ENCODE results near the gene ARIH2. TPM values are rescaled to one million over a fixed set of nuclear protein-coding genes. Genes with fewer than 3 reads are reported as not detected.
"Not testable (repeated sequence)": the region's sequence is repeated elsewhere in the genome, so short reads cannot be mapped to it uniquely, and the experiment has no call there.

ARIH2 gene
- polyA plus RNA-seq, 1 donor, result 62.1 TPM

DNA sequence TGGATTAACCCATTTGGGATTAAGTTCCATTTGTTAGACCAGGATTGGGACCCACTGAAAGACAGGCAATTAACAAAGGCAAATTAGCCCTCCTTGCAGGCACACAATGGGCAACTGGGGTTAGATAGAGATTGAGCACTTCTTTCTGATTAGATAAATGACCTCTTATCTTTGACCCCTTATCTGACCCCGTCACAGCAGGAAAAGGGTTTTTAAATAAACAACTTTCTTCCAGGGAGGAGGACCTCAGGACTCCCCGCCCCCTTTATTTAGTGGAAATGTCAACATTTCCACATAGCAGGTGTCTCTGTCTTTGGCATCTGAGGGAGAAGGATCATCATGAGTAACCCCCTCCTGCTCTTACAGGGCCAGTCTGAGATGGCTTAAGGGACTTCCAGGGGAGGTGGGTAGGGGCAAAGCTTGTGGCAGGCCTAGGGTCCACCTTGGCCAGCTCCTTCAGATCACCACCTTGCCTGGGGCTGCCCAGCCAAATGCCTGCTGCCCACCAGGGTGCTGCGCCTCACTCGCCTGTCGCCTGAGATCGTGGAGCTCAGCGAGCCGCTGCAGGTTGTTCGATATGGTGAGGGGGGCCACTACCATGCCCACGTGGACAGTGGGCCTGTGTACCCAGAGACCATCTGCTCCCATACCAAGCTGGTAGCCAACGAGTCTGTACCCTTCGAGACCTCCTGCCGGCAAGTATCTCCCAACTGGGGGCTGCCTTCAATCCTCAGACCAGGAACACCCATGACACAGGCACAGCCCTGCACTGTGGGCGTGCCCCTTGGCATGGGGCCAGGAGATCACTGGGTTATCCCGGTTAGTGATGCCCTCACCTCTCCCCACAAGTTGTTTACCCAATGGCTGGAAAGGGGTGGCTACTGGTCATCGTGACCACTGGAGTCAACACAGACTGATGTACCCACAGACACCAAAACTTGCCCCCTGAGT lies 86.0 kb downstream of the ARIH2 start:
- no peak for DNase-seq

DNA sequence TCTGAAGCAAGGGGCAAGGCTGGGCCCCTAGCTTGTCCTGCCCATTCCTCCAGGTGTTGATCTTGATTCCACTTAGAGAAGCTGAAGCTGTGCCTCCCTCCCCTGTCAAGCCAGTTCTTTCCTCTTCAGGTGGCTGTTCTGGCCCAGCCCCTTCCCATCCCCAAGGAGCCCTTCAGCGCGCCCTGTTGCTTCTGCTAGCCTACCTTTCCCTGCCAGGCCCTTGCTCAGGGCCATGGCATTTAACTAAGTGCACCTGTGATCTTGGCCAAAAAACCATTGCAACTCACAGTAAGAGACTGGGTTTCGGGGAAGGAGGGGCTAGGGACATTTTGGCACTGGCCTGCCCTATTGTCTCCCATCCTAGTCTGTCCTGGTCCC lies 86.7 kb downstream of the ARIH2 start:
- no peak for DNase-seq

DNA sequence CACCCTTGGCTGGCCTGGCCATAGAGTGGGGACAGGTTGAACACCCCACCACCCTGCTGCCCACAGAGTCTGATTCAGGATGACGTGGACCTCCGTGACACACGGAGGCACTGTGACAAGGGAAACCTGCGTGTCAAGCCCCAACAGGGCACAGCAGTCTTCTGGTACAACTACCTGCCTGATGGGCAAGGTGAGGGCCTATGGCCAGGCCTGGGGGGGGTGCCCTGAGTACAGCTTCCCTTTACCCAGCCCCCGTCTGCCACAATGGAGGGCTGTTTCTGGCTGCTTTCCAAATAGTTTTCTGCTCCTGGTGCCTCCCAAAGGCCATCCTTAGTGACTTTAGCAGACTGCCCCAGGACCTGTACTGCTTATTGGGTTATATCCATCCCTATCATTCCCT lies 87.4 kb downstream of the ARIH2 start:
- no peak for DNase-seq

DNA sequence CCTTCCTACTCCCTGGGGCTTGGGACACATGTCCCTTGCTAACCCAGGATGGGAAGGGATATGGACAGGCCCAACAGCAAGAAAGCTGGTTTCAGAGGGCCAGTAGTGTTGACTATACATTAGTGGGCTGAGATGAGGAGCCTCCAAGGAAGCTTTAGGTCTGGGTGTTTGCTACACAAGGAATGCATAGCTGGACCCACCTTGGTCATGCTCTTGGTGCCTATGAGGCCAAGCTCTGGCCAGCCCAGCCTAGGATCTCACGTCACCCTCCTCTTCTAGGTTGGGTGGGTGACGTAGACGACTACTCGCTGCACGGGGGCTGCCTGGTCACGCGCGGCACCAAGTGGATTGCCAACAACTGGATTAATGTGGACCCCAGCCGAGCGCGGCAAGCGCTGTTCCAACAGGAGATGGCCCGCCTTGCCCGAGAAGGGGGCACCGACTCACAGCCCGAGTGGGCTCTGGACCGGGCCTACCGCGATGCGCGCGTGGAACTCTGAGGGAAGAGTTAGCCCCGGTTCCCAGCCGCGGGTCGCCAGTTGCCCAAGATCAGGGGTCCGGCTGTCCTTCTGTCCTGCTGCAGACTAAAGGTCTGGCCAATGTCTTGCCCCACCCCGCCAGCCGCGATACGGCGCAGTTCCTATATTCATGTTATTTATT lies 87.9 kb downstream of the ARIH2 start:
- DNase-seq, result peak; percentile 46

DNA sequence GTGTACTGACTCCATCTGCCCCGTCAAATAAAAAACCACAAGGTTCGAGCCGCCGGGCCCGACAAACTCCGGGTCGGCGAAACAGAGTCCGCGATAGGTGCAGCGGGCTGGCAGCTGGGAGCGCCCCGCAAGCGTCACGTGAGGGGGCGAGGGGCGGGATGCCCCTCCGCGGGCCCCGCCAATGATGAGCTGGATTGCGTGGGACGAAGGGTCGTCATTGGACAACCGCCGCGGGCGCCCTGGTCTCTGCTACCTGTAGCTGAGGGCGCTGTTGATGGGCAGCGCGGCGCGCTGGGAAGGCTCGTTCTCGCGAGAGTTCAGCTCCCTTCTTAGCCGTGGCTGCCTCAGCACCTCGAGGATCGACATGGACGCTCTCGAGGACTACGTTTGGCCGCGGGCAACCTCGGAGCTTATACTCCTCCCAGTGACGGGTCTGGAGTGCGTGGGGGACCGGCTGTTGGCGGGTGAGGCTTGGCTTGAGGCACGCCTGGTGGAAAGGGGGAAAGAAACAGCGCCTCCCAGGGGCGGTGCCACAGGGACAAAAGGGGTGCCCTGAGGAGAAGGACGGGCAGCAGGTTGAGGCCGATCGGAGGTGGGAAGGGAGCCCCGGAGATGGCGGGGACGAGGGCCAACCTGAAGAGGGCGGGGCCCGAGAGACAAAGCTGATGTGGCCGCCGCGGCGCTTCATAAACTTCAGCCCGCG lies 88.6 kb downstream of the ARIH2 start, which contains the start of gene WDR6:
Gene WDR6 (plus strand): TSS at position 324 of the 703 bp plus-strand sequence. CDS start 41 bp downstream, at position 365.
- peak; percentile 94 for DNase-seq

DNA sequence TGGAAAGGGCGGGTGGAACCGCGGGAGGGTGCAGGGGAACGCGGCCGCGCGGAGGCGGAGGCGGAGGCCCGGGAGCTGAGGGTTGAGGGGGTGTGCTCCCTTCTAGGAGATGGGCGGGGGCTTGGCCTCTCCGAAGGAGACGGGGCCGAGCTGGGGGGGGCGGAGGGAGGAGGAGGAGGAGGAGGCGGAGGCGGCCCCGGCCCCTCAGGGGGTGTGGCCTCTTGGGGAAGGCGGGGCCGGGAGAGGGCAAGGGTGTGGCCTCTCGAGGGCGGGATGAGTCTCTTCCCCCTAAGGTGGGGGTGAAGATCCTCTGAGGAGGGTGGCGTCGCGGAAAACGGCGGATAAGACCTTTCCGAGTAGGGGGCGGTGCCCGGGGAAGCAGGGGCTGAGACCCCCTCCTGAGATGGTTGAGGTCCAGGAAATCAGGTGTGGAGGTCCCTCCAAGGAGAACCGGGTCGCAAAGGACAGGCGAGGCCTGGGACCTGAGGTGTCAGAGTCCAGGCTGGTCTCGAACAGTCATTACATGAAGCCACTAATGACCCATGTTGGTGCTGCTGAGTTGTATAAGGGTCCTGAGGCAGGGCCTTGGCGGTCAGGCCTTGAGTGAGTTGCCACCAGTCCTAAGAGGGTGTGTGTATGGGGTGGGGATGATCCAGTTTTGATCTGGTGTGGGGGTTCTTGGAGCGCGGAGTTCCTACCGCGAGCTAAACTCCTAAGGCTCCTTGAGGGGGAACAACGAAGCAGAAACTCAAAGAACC lies 89.3 kb downstream of the ARIH2 start:
- peak; percentile 89 for DNase-seq

DNA sequence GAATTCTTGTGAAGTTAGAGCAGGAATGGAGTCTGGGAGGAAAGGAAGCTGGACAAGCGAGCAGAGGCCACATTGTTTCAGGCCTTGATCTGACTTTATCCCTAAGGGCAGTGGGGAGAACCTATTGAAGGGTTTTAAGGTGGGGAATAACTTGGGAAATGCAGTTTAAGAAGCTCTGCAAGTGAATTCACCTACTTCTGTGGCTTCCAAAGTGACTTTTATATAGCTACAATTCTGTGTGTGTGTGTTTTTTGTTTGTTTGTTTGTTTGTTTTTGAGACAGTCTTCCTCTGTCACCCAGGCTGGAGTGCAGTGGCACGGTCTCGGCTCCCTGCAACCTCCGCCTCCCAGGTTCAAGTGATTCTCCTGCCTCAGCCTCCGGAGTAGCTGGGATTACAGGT lies 90.0 kb downstream of the ARIH2 start:
- DNase-seq, result not testable (repeated sequence)

DNA sequence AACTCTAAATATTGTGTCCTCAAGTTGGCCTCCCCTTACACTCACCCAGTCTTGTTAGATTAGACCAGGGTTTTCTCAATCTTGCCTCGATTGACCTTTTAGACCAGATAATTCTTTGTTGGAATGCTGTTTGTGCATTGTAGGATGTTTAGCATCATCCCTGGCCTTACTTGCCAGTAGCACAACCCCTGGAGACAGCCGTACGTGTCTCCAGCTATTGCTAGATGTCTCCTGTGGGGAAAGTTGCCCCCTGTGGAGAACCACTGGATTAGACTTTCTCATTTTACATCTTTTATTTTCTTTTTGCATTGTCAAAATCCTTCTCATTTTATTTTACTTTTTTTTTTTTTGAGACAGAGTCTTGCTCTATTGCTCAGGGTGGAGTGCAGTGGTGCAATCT lies 90.8 kb downstream of the ARIH2 start:
- DNase-seq, result no peak

DNA sequence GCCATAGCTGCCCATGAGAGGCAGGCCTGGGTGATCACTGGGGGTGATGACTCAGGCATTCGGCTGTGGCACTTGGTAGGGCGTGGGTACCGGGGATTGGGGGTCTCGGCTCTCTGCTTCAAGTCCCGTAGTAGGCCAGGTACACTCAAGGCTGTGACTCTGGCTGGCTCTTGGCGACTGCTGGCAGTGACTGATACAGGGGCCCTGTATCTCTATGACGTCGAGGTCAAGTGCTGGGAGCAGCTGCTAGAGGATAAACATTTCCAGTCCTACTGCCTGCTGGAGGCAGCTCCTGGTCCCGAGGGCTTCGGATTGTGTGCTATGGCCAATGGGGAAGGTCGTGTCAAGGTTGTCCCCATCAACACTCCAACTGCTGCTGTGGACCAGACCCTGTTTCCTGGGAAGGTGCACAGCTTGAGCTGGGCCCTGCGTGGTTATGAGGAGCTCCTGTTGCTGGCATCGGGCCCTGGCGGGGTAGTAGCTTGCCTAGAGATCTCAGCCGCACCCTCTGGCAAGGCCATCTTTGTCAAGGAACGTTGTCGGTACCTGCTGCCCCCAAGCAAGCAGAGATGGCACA lies 93.9 kb downstream of the ARIH2 start:
- DNase-seq, result no peak

DNA sequence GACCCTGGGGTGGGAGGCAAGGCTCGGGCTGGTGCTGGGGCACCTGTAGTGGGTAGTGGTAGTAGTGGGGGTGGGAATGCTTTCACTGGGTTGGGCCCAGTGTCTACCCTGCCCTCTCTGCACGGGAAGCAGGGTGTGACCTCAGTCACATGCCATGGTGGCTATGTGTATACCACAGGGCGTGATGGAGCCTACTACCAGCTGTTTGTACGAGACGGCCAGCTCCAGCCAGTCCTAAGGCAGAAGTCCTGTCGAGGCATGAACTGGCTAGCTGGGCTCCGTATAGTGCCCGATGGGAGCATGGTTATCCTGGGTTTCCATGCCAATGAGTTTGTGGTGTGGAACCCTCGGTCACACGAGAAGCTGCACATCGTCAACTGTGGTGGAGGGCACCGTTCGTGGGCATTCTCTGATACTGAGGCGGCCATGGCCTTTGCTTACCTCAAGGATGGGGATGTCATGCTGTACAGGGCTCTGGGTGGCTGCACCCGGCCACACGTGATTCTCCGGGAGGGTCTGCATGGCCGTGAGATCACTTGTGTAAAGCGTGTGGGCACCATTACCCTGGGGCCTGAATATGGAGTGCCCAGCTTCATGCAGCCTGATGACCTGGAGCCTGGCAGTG lies 94.6 kb downstream of the ARIH2 start:
- DNase-seq, result no peak

DNA sequence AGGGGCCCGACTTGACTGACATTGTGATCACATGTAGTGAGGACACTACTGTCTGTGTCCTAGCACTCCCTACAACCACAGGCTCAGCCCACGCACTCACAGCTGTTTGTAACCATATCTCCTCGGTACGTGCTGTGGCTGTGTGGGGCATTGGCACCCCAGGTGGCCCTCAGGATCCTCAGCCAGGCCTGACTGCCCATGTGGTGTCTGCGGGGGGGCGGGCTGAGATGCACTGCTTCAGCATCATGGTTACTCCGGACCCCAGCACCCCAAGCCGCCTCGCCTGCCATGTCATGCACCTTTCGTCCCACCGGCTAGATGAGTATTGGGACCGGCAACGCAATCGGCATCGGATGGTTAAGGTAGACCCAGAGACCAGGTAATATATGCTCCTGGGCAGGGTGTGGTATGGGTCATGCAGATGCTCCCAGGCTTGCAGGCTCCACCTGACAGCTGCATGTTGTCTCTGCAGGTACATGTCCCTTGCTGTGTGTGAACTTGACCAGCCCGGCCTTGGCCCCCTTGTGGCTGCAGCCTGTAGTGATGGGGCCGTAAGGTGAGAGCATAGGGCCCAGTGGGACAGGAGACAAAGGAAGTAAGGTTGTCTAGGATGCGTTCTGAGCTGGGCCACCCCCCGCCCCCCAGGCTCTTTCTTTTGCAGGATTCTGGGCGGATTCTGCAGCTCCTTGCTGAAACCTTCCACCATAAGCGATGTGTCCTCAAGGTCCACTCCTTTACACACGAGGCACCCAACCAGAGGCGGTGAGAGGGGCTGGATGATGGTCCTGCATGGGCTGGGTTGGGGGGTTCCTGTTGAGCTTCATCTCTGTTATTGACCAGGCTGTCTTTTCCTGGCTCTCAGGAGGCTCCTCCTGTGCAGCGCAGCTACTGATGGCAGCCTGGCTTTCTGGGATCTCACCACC lies 95.4 kb downstream of the ARIH2 start:
- DNase-seq, result no peak

DNA sequence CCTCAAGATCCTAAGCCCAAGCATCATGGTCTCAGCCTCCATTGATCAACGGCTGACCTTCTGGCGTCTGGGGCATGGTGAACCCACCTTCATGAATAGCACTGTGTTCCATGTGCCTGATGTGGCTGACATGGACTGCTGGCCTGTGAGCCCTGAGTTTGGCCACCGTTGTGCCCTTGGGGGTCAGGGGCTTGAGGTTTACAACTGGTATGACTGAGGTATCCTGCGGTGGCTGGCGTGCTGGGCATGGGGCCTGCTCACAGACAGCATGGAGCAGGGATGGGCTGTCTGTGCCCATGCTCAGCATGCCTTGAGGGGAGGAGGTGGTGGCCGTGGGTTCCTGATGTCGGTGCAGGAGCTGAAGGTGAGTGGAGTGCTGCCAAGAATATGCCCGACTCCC lies 96.4 kb downstream of the ARIH2 start:
- no peak for DNase-seq

DNA sequence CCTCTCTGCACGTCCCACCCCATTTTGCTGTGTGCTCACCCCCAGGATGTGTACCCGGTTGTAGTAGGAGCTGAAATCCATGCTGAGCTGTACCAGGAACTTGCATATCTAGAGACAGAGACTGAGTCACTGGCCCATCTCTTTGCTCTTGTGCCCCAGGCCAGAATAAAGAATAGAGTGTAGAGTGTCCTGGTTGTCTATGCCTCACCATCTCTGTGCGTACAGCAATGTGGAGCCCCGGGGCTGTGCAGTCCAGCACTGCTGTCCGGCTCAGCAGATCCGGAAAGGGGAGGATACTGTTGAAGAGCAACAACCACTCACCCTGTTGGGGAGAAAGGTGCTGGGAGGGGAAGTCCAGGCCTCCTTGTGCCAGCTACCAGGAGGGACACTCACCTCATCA lies 97.1 kb downstream of the ARIH2 start:
- DNase-seq, result no peak

DNA sequence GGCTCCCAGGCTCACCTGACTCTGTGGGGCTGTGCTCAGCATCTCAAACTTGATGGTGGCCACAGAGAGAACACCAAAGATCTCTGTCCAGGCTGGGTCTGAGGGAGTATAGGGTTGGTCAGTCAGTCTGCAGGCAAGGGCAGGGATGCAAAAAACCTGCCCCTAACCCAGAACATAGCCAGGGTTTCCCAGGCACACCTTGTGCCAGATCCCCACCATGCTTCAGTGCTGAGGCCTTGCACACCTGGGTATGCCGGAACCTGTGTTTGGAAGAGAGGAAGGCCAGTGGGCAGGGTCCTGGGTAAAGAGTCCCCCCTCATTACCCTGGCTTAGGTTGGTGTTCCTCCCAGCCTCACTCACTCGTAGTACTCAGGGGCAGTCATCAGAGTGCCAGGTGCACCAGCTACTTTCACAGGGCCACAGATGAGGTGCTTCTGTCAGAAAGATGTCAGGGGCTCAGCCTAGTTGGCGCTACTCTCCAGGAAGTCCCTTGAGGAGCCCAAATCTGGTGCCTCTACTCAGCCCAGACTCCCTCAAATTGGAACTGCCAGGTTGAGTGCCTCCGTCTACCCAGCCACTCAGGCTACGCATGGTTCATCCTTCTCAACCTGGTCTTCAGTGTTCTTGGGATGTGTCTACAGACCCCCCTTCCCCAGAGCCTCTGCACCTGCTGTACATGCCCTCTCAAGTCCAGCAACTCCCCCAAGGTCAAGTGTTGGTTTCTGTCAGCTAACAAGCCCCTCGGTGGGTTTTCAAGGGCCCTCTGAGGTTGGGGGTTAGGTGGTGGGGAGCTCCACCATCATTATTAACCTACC lies 98.0 kb downstream of the ARIH2 start:
- no peak for DNase-seq

DNA sequence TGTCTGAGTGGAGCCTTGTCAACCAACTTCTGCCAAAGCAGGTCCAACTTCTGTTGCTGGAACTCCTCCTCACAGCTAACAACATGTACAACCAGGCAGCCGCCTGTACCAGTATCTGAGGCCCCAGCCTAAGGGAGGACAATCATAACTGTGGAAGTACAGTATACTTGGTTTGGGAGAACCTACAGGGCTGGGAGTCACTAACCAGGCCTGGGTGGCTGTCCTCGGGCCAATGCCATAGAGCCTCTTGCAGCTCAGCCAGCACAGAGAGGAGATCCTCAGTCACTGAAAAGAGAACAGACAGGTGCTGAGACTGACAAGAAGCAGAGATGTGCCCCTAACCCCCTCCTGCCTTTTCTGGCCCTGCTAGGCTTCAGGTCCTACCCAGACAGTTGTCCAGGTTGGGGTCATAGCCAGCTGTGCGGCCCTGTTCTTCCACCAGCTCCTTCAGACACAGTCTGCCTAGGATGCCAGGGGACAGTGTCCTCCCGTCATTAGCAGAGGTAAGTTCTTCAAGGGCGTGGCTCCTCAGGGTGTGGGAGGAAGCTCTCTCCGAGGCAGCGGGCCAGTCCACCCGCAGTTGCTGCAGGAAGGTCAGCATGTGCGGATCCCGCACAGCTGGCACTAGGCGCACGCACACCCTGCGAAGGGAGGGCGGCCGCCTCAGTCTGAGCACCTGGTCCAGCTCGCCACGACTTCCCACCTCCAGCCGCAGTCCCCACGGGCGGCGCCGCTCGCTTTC lies 98.8 kb downstream of the ARIH2 start:
- no peak for DNase-seq

DNA sequence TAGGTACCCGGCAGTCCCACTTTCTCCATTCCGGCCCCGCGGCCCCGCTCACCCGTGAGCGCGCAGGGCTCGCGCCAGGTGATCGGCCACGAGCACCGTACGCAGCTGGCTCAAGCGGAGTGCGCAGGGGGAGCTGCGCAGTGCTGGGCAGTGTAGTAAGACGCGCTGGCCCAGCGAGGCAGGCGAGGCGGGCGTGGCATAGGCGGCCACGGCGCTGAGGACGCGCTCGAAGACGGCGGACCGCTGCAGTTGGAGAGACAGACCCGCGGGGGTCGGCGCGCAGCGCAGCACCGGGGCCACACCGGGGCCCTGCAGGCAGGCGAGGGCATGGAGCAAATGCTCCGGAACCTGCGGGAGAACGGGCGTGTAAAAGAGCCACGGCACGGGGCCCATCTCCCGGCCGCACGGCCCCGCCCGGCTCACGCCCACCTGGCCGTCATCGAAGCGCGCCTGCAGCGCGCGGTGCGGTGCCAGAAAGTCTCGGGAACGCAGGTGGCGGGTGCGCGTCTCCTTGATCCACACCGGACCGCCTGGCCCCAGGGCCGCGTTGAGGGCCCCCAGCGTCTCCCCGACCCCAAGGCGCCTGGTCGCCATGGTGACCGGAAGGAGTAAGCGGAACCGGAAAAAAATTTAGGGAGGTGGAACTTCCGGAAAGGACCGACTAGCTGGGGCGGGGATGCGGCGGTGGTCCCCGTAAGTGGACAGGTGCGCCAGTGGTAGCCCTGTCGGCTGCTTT lies 99.5 kb downstream of the ARIH2 start, which contains the start of gene DALRD3:
Gene DALRD3 (minus strand): TSS at position 610 of the 736 bp plus-strand sequence. CDS start 16 bp downstream, at position 594.
- DNase-seq, result peak; percentile 69

DNA sequence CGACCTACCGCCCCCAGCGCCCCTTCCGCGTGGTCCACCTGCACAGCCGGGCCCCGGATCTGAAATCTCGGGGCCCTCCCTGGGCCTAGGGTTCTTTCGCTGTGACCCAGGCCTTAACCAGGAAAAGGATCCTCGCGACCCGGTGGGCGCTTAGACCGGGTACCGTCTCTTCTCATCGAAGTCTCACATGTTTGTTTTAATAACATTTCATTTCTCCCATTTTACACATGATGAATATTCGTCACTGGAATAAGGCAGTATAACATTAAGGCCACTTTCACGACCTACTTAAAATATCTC lies 100.0 kb downstream of the ARIH2 start:
- DNase-seq, result no peak

DNA sequence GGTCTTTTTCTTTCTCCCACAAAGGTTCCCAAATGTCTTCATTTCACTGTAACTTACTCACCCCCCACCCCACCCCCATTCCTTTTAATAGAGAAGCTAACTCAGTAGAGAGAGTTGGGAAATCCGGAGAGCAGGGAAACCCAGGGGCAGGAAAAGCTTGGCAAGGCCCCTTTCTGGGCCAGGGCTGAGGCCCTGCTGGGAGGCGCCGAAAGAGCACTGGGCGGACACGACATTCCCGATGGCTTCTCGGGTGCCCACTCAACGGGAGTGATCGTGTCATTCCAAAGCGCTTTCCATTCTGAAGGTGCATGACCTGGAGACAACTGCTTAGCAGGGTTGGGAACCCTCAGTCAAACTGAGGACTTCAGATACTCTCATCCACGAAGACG lies 101.3 kb downstream of the ARIH2 start:
- no peak for DNase-seq

Data from hindlimb muscle (tissue), 1 donor.